Activated naive CD4-positive, alpha-beta T cell treated with anti-CD3 and anti-CD28 coated beads for 36 hours (primary cell): ENCODE measurements around the gene DAP3. TPM values are rescaled to one million over a fixed set of nuclear protein-coding genes. Genes with fewer than 3 reads are reported as not detected.
A peak's percentile ranks its signal among the peaks of the same experiment; 100 is the strongest.
"Not testable (repeated sequence)": the region's sequence is repeated elsewhere in the genome, so short reads cannot be mapped to it uniquely, and the experiment has no call there.

Experiments
- CTCF ChIA-PET: fragments of 350-600 bp; sonication (Branson Sonifier 250); formaldehyde crosslinking; loops from one replicate; lab custom pipeline; 2021; ENCODE audit warnings: antibody characterized with exemption; lab: Charles Lee
- DNase-seq: peaks from one replicate; pipeline ENCODE4 v3.0.0-alpha.2; 2020
- H3K27ac Mint-ChIP-seq: one replicate; pipeline ENCODE4 v1.8.0; 2021; ENCODE audit warnings: mild to moderate bottlenecking, mixed read lengths
- H3K27me3 Mint-ChIP-seq: one replicate; pipeline ENCODE4 v1.8.0; 2021; ENCODE audit warnings: low read depth, mixed read lengths
- H3K36me3 Mint-ChIP-seq: one replicate; pipeline ENCODE4 v1.8.0; 2021; ENCODE audit warnings: low read depth, mixed read lengths
- H3K4me1 Mint-ChIP-seq: one replicate; pipeline ENCODE4 v1.8.0; 2021; ENCODE audit warnings: low read depth, mixed read lengths
- H3K4me3 Mint-ChIP-seq: one replicate; pipeline ENCODE4 v1.8.0; 2021; ENCODE audit warnings: mild to moderate bottlenecking, moderate library complexity, mixed read lengths
- H3K9me3 Mint-ChIP-seq: one replicate; pipeline ENCODE4 v1.8.0; 2021; ENCODE audit warnings: mixed read lengths
- intact Hi-C: fragments of 100-400 bp; cut with micrococcal nuclease; formaldehyde crosslinking; loops from one replicate; pipeline ENCODE4 v1.15.1; 2023
- total RNA-seq, 2 experiments: library from RNA; stranded (reverse); gene quantifications; one replicate each; pipeline ENCODE4 v1.2.3, GENCODE V29; 2021

Gene DAP3
- total RNA-seq, 2 experiments from 2014 or later: 137 to 141 TPM

- peaks cover 4% of the 10 kb centered on the region for H3K36me3 Mint-ChIP-seq
- H3K4me1 Mint-ChIP-seq: no peaks in the 10 kb centered on the region
- intact Hi-C loops: loop anchor here (10.0 kb wide), 1 partner anchor 173 kb away; the partner anchor contains the start of gene RIT1
- no peak overlapping the region for H3K27ac Mint-ChIP-seq
- CTCF ChIA-PET: interaction anchor here (0.7 kb wide), 1 partner anchor 1466 kb away, joined by 5 read pairs; no protein-coding TSS in a partner anchor
- H3K4me3 Mint-ChIP-seq: no peak overlapping the region
- H3K27me3 Mint-ChIP-seq: no peaks in the 10 kb centered on the region
- no peaks in the 10 kb centered on the region for H3K9me3 Mint-ChIP-seq
- DNase-seq: no peak
Observed at GRCh38 chr1:155741908-155742307, 53.0 kb downstream of the DAP3 start.

- Mint-ChIP-seq H3K36me3 (peaks cover 3% of the 10 kb centered on the region), H3K4me3 (peak overlapping the region; percentile 87), H3K27me3 (no peaks in the 10 kb centered on the region), H3K9me3 (no peaks in the 10 kb centered on the region), H3K27ac (peak overlapping the region; percentile 84), H3K4me1 (peaks cover 6% of the 10 kb centered on the region)
- DNase-seq: no peak
- intact Hi-C loops: loop anchor here (2.0 to 10.0 kb wide), 5 partner anchors 56 to 310 kb away; partner anchors contain the start of genes ARHGEF2, DAP3, GON4L and LAMTOR2
- CTCF ChIA-PET: interaction anchor here (0.6 to 1.4 kb wide), 5 partner anchors 15 to 494 kb away, joined by 3 to 5 read pairs (median 5); no protein-coding TSS in a partner anchor
Observed at GRCh38 chr1:155744711-155745283, 55.9 kb downstream of the DAP3 start.

- not testable (repeated sequence) for H3K36me3 Mint-ChIP-seq, H3K9me3 Mint-ChIP-seq, H3K27me3 Mint-ChIP-seq, H3K4me1 Mint-ChIP-seq
- Mint-ChIP-seq H3K27ac (peak overlapping the region; percentile 84), H3K4me3 (peak overlapping the region; percentile 87)
- intact Hi-C loops: loop anchor here (2.0 to 10.0 kb wide), 5 partner anchors 57 to 309 kb away; partner anchors contain the start of genes ARHGEF2, DAP3, GON4L and LAMTOR2
- DNase-seq: peak; percentile 99
- CTCF ChIA-PET: interaction anchor here (0.7 to 1.2 kb wide), 3 partner anchors 15 to 55 kb away, joined by 3 to 5 read pairs (median 3); no protein-coding TSS in a partner anchor
Observed at GRCh38 chr1:155745284-155746228, 56.7 kb downstream of the DAP3 start.

GRCh38 chr1:155747586-155747985 lies 58.7 kb downstream of the DAP3 start:
- intact Hi-C loops: loop anchor here (10.0 kb wide), 1 partner anchor 167 kb away; the partner anchor contains the start of gene RIT1
- H3K27me3 Mint-ChIP-seq, DNase-seq, H3K4me1 Mint-ChIP-seq, H3K9me3 Mint-ChIP-seq, H3K4me3 Mint-ChIP-seq, CTCF ChIA-PET, H3K36me3 Mint-ChIP-seq: not testable (repeated sequence)
- peak overlapping the region; percentile 11 for H3K27ac Mint-ChIP-seq

- H3K27ac Mint-ChIP-seq: peak overlapping the region; percentile 63
- DNase-seq, H3K9me3 Mint-ChIP-seq, CTCF ChIA-PET, H3K27me3 Mint-ChIP-seq, H3K36me3 Mint-ChIP-seq, H3K4me1 Mint-ChIP-seq, H3K4me3 Mint-ChIP-seq: not testable (repeated sequence)
- intact Hi-C loops: loop anchor here (10.0 kb wide), 1 partner anchor 167 kb away; the partner anchor contains the start of gene RIT1
Observed at GRCh38 chr1:155748141-155748540, 59.2 kb downstream of the DAP3 start.

- H3K9me3 Mint-ChIP-seq, H3K27ac Mint-ChIP-seq, H3K27me3 Mint-ChIP-seq, CTCF ChIA-PET, DNase-seq, intact Hi-C loops, H3K4me3 Mint-ChIP-seq, H3K4me1 Mint-ChIP-seq: not testable (repeated sequence)
- peaks cover 23% of the 10 kb centered on the region for H3K36me3 Mint-ChIP-seq
Observed at GRCh38 chr1:155759017-155759416, 70.1 kb downstream of the DAP3 start.

- Mint-ChIP-seq H3K9me3 (no peaks in the 10 kb centered on the region), H3K4me3 (no peak overlapping the region), H3K36me3 (peaks cover 25% of the 10 kb centered on the region), H3K4me1 (no peaks in the 10 kb centered on the region), H3K27ac (no peak overlapping the region), H3K27me3 (no peaks in the 10 kb centered on the region)
- no peak for DNase-seq
- intact Hi-C loops: no loop called here
- CTCF ChIA-PET: interaction anchor here (1.0 kb wide), 1 partner anchor 15 kb away, joined by 3 read pairs; no protein-coding TSS in a partner anchor
Observed at GRCh38 chr1:155759966-155760630, 71.2 kb downstream of the DAP3 start.

- DNase-seq: no peak
- Mint-ChIP-seq H3K4me1 (no peaks in the 10 kb centered on the region), H3K27ac (peak overlapping the region; percentile 11), H3K27me3 (no peaks in the 10 kb centered on the region), H3K4me3 (no peak overlapping the region), H3K9me3 (no peaks in the 10 kb centered on the region), H3K36me3 (peaks cover 28% of the 10 kb centered on the region)
- CTCF ChIA-PET: interaction anchor here (1.0 kb wide), 1 partner anchor 16 kb away, joined by 3 read pairs; no protein-coding TSS in a partner anchor
- intact Hi-C loops: no loop called here
Observed at GRCh38 chr1:155760751-155761475, 72.0 kb downstream of the DAP3 start.

- Mint-ChIP-seq H3K27ac (no peak overlapping the region), H3K9me3 (no peaks in the 10 kb centered on the region), H3K4me3 (no peak overlapping the region), H3K36me3 (peaks cover 26% of the 10 kb centered on the region), H3K4me1 (no peaks in the 10 kb centered on the region), H3K27me3 (no peaks in the 10 kb centered on the region)
- intact Hi-C loops: no loop called here
- CTCF ChIA-PET: no interaction called here
- DNase-seq: no peak
Observed at GRCh38 chr1:155761736-155762405, 73.0 kb downstream of the DAP3 start.

- H3K4me1 Mint-ChIP-seq, intact Hi-C loops, H3K4me3 Mint-ChIP-seq, H3K27me3 Mint-ChIP-seq, H3K27ac Mint-ChIP-seq, H3K9me3 Mint-ChIP-seq, DNase-seq: not testable (repeated sequence)
- CTCF ChIA-PET: interaction anchor here (0.5 kb wide), 1 partner anchor 9 kb away, joined by 3 read pairs; no protein-coding TSS in a partner anchor
- H3K36me3 Mint-ChIP-seq: peaks cover 25% of the 10 kb centered on the region
Observed at GRCh38 chr1:155763090-155763815, 74.4 kb downstream of the DAP3 start.
